ENCODE measurements around the gene RHCG.

RHCG gene

GRCh38 chr15:89433686-89434085 lies 62.7 kb downstream of the RHCG start:
- no peak overlapping the region for H3K23ac ChIP-seq (ENCODE audit: low read depth, low read length, poor library complexity)

DNA sequence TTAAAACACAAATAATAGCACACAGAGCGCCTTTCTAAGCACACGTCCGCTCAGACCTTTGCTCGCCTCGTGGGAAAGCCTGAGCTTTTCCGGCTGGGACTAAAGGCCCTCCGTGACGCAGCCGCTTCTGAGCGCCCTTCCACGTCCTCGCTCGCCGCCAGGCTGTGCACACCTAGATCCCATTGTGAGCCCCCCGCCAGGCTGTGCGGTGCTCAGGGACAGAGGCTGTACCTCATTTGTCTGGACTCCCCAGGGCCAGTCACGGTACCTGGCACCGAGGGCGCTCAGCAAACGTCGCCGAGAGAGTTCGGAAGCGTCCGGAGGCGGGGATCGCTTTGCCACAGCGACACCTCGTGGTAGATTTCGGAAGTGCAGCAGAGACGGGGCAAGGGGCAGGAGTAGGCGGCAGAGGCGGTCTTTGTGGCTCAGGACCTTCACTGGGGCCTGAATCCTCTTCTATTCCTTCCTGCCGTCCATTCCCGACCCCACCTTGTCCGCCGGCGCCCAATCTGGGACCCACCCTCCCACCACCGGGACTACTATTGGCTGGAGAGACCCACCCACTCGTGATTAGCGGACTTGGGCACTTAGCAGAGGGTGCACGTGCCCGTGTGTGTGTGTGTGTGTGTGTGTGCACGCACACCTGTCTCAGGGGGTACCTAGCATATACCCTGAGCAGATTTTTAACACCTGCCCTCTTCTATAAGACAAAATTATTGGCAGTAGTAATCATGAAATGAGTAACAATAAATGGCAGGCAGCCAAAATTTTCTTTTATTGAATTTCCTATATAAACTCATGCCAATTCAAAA lies 65.6 kb downstream of the RHCG start:
- Histone ChIP-seq H3K14ac (ENCODE audit: low read length) (no peak overlapping the region), H3K9ac (ENCODE audit: low read depth, low read length, poor library complexity) (peak overlapping the region; percentile 70), H2AFZ (ENCODE audit: low read length) (peak overlapping the region; percentile 87), H4K8ac (ENCODE audit: low read depth, low read length) (no peak overlapping the region), H3K4me1 (ENCODE audit: control insufficient read depth in 2 of 2, insufficient read depth in 1 of 2, low read depth in 1 of 2, low read length in 2 of 2) (peaks cover 0 to 13% of the 10 kb centered on the region in 2 donors), H2BK12ac (ENCODE audit: low read length) (no peak overlapping the region), H3K4ac (ENCODE audit: low read length) (no peak overlapping the region), H3K18ac (ENCODE audit: low read length) (peak overlapping the region; percentile 92), H3K9me3 (replicated peaks in 1 of 2; ENCODE audit: control insufficient read depth in 2 of 2, insufficient read depth in 1 of 2, low read depth in 1 of 2, low read length in 2 of 2) (no peaks in the 10 kb centered on the region), H3K27me3 (ENCODE audit: control insufficient read depth in 3 of 3, insufficient read depth in 3 of 3, low read depth in 1 of 3, low read length in 3 of 3) (peaks cover 0 to 75% (median 27%) of the 10 kb centered on the region in 3 experiments), H3K4me3 (ENCODE audit: low read length in 2 of 2) (peak overlapping the region; percentile 26 to 65), H2BK120ac (ENCODE audit: low read depth, low read length) (no peak overlapping the region), H2BK5ac (ENCODE audit: low read length) (no peak overlapping the region), H3K27ac (replicated peaks; ENCODE audit: low read length) (no peak overlapping the region), H2AK5ac (ENCODE audit: low read depth, low read length) (no peak overlapping the region), H3K4me2 (ENCODE audit: insufficient read depth, low read length, poor library complexity, severe bottlenecking) (peak overlapping the region; percentile 88), H3K23ac (ENCODE audit: low read depth, low read length, poor library complexity) (no peak overlapping the region), H3K79me1 (ENCODE audit: low read depth, low read length) (no peaks in the 10 kb centered on the region), H4K91ac (ENCODE audit: low read depth, low read length, poor library complexity) (no peak overlapping the region), H3K36me3 (replicated peaks in 1 of 2; ENCODE audit: control insufficient read depth in 2 of 2, insufficient read depth in 2 of 2, low read length in 2 of 2) (no peaks in the 10 kb centered on the region), H2BK15ac (ENCODE audit: low read length) (no peak overlapping the region)
- peak; percentile 85 for DNase-seq (ENCODE audit: low spot score)
- no CpG with 5 or more reads among the region's 44 CpGs for WGBS, 2 donors (ENCODE audit: extremely low coverage in 2 of 2, insufficient read length in 2 of 2, insufficient replicate concordance in 1 of 2)

More at GRCh38 chr15:89433686-89434085, 62.7 kb downstream of the RHCG start:
- no peak overlapping the region for H3K4ac ChIP-seq (ENCODE audit: low read length)
- no peaks in the 10 kb centered on the region for H3K79me1 ChIP-seq (ENCODE audit: low read depth, low read length)
- H3K4me1 ChIP-seq (ENCODE audit: control insufficient read depth in 2 of 2, insufficient read depth in 1 of 2, low read depth in 1 of 2, low read length in 2 of 2) = peaks cover 0 to 18% of the 10 kb centered on the region in 2 donors
- no peak overlapping the region for H3K4me2 ChIP-seq (ENCODE audit: insufficient read depth, low read length, poor library complexity, severe bottlenecking)
- no peak overlapping the region for H2AFZ ChIP-seq (ENCODE audit: low read length)
- no peak overlapping the region for H2BK120ac ChIP-seq (ENCODE audit: low read depth, low read length)
- DNase-seq (ENCODE audit: low spot score) = no peak
- no peak overlapping the region for H3K14ac ChIP-seq (ENCODE audit: low read length)
- WGBS, 2 donors (ENCODE audit: extremely low coverage in 2 of 2, insufficient read length in 2 of 2, insufficient replicate concordance in 1 of 2) = no CpG with 5 or more reads among the region's 2 CpGs
- H2AK5ac ChIP-seq (ENCODE audit: low read depth, low read length) = peak overlapping the region; percentile 34
- no peak overlapping the region for H4K91ac ChIP-seq (ENCODE audit: low read depth, low read length, poor library complexity)
- H3K27me3 ChIP-seq (ENCODE audit: control insufficient read depth in 3 of 3, insufficient read depth in 3 of 3, low read depth in 1 of 3, low read length in 3 of 3) = peaks cover 0 to 82% (median 33%) of the 10 kb centered on the region in 3 experiments
- no peak overlapping the region for H3K4me3 ChIP-seq (ENCODE audit: low read length in 2 of 2)
- no peak overlapping the region for H3K18ac ChIP-seq (ENCODE audit: low read length)
- H4K8ac ChIP-seq (ENCODE audit: low read depth, low read length) = no peak overlapping the region
- no peaks in the 10 kb centered on the region for H3K9me3 ChIP-seq (replicated peaks in 1 of 2; ENCODE audit: control insufficient read depth in 2 of 2, insufficient read depth in 1 of 2, low read depth in 1 of 2, low read length in 2 of 2)
- peak overlapping the region; percentile 22 for H3K9ac ChIP-seq (ENCODE audit: low read depth, low read length, poor library complexity)
- no peak overlapping the region for H2BK12ac ChIP-seq (ENCODE audit: low read length)
- no peak overlapping the region for H3K27ac ChIP-seq (replicated peaks; ENCODE audit: low read length)
- H3K36me3 ChIP-seq (replicated peaks in 1 of 2; ENCODE audit: control insufficient read depth in 2 of 2, insufficient read depth in 2 of 2, low read length in 2 of 2) = no peaks in the 10 kb centered on the region
- H2BK15ac ChIP-seq (ENCODE audit: low read length) = peak overlapping the region; percentile 3
- H2BK5ac ChIP-seq (ENCODE audit: low read length) = no peak overlapping the region

DNA sequence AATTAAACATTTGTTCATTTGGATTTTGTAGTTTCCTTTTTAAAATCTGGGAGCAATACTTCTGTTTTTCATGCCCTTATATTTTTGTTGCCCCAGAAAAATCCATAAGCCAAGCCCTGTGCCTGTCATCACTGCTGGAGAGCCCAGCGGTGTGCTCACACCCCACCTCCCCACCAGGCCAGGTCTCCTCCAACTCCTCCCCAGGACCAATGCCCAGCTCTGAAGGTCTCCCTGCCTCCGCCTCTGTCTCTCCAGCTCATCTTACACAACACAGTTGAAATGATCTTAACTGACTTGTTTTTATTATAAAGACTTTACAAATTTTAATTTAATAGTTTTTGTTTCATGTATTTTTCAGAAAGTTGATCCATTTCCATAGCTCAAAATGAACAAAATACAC lies 66.4 kb downstream of the RHCG start:
- H3K27ac ChIP-seq (replicated peaks; ENCODE audit: low read length) = no peak overlapping the region
- peaks cover 0 to 74% (median 27%) of the 10 kb centered on the region in 3 experiments for H3K27me3 ChIP-seq (ENCODE audit: control insufficient read depth in 3 of 3, insufficient read depth in 3 of 3, low read depth in 1 of 3, low read length in 3 of 3)
- no peak overlapping the region for H2BK5ac ChIP-seq (ENCODE audit: low read length)
- no CpG with 5 or more reads among the region's 2 CpGs for WGBS, 2 donors (ENCODE audit: extremely low coverage in 2 of 2, insufficient read length in 2 of 2, insufficient replicate concordance in 1 of 2)
- no peak overlapping the region for H3K4ac ChIP-seq (ENCODE audit: low read length)
- no peak overlapping the region for H2BK15ac ChIP-seq (ENCODE audit: low read length)
- H3K9me3 ChIP-seq (replicated peaks in 1 of 2; ENCODE audit: control insufficient read depth in 2 of 2, insufficient read depth in 1 of 2, low read depth in 1 of 2, low read length in 2 of 2) = no peaks in the 10 kb centered on the region
- no peak overlapping the region for H4K91ac ChIP-seq (ENCODE audit: low read depth, low read length, poor library complexity)
- no peak for DNase-seq (ENCODE audit: low spot score)
- H2AFZ ChIP-seq (ENCODE audit: low read length) = no peak overlapping the region
- H3K18ac ChIP-seq (ENCODE audit: low read length) = no peak overlapping the region
- no peak overlapping the region for H4K8ac ChIP-seq (ENCODE audit: low read depth, low read length)
- H2BK120ac ChIP-seq (ENCODE audit: low read depth, low read length) = no peak overlapping the region
- H3K36me3 ChIP-seq (replicated peaks in 1 of 2; ENCODE audit: control insufficient read depth in 2 of 2, insufficient read depth in 2 of 2, low read length in 2 of 2) = no peaks in the 10 kb centered on the region
- no peak overlapping the region for H2BK12ac ChIP-seq (ENCODE audit: low read length)
- H3K79me1 ChIP-seq (ENCODE audit: low read depth, low read length) = no peaks in the 10 kb centered on the region
- peaks cover 0 to 7% of the 10 kb centered on the region in 2 donors for H3K4me1 ChIP-seq (ENCODE audit: control insufficient read depth in 2 of 2, insufficient read depth in 1 of 2, low read depth in 1 of 2, low read length in 2 of 2)
- no peak overlapping the region for H3K4me2 ChIP-seq (ENCODE audit: insufficient read depth, low read length, poor library complexity, severe bottlenecking)
- H3K14ac ChIP-seq (ENCODE audit: low read length) = no peak overlapping the region
- no peak overlapping the region for H3K9ac ChIP-seq (ENCODE audit: low read depth, low read length, poor library complexity)
- no peak overlapping the region for H3K4me3 ChIP-seq (ENCODE audit: low read length in 2 of 2)
- no peak overlapping the region for H3K23ac ChIP-seq (ENCODE audit: low read depth, low read length, poor library complexity)
- no peak overlapping the region for H2AK5ac ChIP-seq (ENCODE audit: low read depth, low read length)

- Histone ChIP-seq H2BK15ac (ENCODE audit: low read length) (no peak overlapping the region), H3K27ac (replicated peaks; ENCODE audit: low read length) (no peak overlapping the region), H3K9me3 (replicated peaks in 1 of 2; ENCODE audit: control insufficient read depth in 2 of 2, insufficient read depth in 1 of 2, low read depth in 1 of 2, low read length in 2 of 2) (no peaks in the 10 kb centered on the region), H3K14ac (ENCODE audit: low read length) (no peak overlapping the region), H2BK12ac (ENCODE audit: low read length) (no peak overlapping the region), H4K91ac (ENCODE audit: low read depth, low read length, poor library complexity) (no peak overlapping the region), H3K4ac (ENCODE audit: low read length) (no peak overlapping the region), H3K36me3 (replicated peaks in 1 of 2; ENCODE audit: control insufficient read depth in 2 of 2, insufficient read depth in 2 of 2, low read length in 2 of 2) (no peaks in the 10 kb centered on the region), H3K27me3 (ENCODE audit: control insufficient read depth in 3 of 3, insufficient read depth in 3 of 3, low read depth in 1 of 3, low read length in 3 of 3) (peaks cover 0 to 67% (median 27%) of the 10 kb centered on the region in 3 experiments), H2AFZ (ENCODE audit: low read length) (no peak overlapping the region), H3K18ac (ENCODE audit: low read length) (no peak overlapping the region), H4K8ac (ENCODE audit: low read depth, low read length) (no peak overlapping the region), H3K4me2 (ENCODE audit: insufficient read depth, low read length, poor library complexity, severe bottlenecking) (no peak overlapping the region), H2AK5ac (ENCODE audit: low read depth, low read length) (no peak overlapping the region), H3K4me1 (ENCODE audit: control insufficient read depth in 2 of 2, insufficient read depth in 1 of 2, low read depth in 1 of 2, low read length in 2 of 2) (peaks cover 0 to 4% of the 10 kb centered on the region in 2 donors), H2BK5ac (ENCODE audit: low read length) (no peak overlapping the region), H3K9ac (ENCODE audit: low read depth, low read length, poor library complexity) (no peak overlapping the region), H2BK120ac (ENCODE audit: low read depth, low read length) (no peak overlapping the region), H3K79me1 (ENCODE audit: low read depth, low read length) (no peaks in the 10 kb centered on the region), H3K4me3 (ENCODE audit: low read length in 2 of 2) (no peak overlapping the region), H3K23ac (ENCODE audit: low read depth, low read length, poor library complexity) (no peak overlapping the region)
- DNase-seq (ENCODE audit: low spot score) = no peak
- no CpG with 5 or more reads among the region's 1 CpG for WGBS, 2 donors (ENCODE audit: extremely low coverage in 2 of 2, insufficient read length in 2 of 2, insufficient replicate concordance in 1 of 2)
These were observed 67.4 kb downstream of the RHCG start for GRCh38 chr15:89429023-89429422.
